ENCODE results near the gene DOP1A. TPM values are rescaled to one million over a fixed set of nuclear protein-coding genes. Genes with fewer than 3 reads are reported as not detected.

The DOP1A gene
- total and polyA plus RNA-seq, 2 of the 13 experiments (the other 11 are each of a cell fraction or from before 2014, with no cell fraction given) = 5.2 to 16.7 TPM

DNA sequence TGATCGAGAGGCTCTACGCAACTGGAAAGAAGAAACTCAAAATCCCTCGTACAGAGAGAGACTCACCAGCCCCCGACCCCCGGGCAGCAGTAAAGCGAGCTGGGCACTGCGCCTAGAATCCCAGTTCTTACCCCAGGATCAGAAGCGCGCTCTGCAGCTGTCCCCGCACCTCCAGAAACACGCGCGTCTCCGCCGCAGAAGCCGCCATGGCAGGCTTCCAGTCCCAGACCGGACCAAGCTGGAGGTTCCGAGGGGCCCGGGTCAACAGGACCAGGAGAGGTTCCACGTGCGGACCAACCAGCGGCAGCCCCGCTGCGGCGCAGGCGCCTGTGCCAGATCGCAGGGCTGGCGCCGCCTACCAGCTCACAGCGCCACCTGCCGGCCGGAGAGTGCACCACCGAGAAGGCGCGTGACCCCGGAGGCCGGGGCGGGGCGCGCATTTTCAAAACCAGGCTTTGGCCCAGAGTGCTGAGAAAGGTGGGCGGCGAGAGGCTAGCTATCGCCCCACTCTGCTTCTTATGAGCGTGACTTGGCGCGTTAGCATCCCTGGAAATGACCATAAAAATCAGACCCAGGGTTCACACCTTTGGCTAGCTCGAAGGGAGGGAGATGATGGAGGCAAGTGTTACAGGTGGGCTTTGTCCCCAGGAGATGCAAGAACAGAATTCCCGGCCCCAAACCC is 1.8 kb upstream of the DOP1A start, which contains the start of gene UBE3D (continued):
- TF ChIP-seq DR1 (CRISPR knock-in tag; IDR thresholded peaks at IDR 0.05) = peak; percentile 74; the same call in 1 of the 2 replicates
- peak; percentile 91 for TF ChIP-seq ZNF543 (CRISPR knock-in tag; IDR thresholded peaks at IDR 0.05)
- no peak for TF ChIP-seq SCMH1 (CRISPR knock-in tag; IDR thresholded peaks at IDR 0.05; ENCODE audit: borderline replicate concordance)
- peak; percentile 69; the same call in 1 of the 2 replicates for TF ChIP-seq GATA4 (IDR thresholded peaks at IDR 0.05; ENCODE audit: borderline replicate concordance, low read depth)
- TF ChIP-seq RBM39 (IDR thresholded peaks at IDR 0.05; ENCODE audit: low read depth, low read length, poor library complexity, severe bottlenecking) = peak; percentile 60
- TF ChIP-seq SKI (IDR thresholded peaks at IDR 0.05; ENCODE audit: partially characterized antibody) = no peak
- TF ChIP-seq CSRNP1 (CRISPR knock-in tag; IDR thresholded peaks at IDR 0.05) = peak; percentile 95
- TF ChIP-seq ZBTB46 (CRISPR knock-in tag; IDR thresholded peaks at IDR 0.05; ENCODE audit: borderline replicate concordance) = 0 out of 2 replicates have a peak, but pooled peaks have one; percentile 42
- TF ChIP-seq SRSF9 (IDR thresholded peaks at IDR 0.05; ENCODE audit: borderline replicate concordance, insufficient read depth, low read depth, low read length, poor library complexity, severe bottlenecking) = no peak
- TF ChIP-seq ZBTB33 (CRISPR knock-in tag; IDR thresholded peaks at IDR 0.05) = peak; percentile 53; the same call in 1 of the 2 replicates
- peak; percentile 82; the same call in 1 of the 2 replicates for TF ChIP-seq ZNF510 (CRISPR knock-in tag; IDR thresholded peaks at IDR 0.05; ENCODE audit: low read depth)
- TF ChIP-seq ZNF749 (CRISPR knock-in tag; IDR thresholded peaks at IDR 0.05; ENCODE audit: borderline replicate concordance) = no peak
- peak; percentile 88; the same call in 1 of the 2 replicates for TF ChIP-seq ZNF34 (CRISPR knock-in tag; IDR thresholded peaks at IDR 0.05; ENCODE audit: borderline replicate concordance)
- peak; percentile 79; the same call in 1 of the 2 replicates for TF ChIP-seq SIN3A (IDR thresholded peaks at IDR 0.05; ENCODE audit: borderline replicate concordance, low read depth, low read length)
- no peak for TF ChIP-seq JARID2 (CRISPR knock-in tag; IDR thresholded peaks at IDR 0.05; ENCODE audit: insufficient replicate concordance)
- TF ChIP-seq ZNF652 (CRISPR knock-in tag; IDR thresholded peaks at IDR 0.05; ENCODE audit: borderline replicate concordance, low read depth) = no peak
- peak; percentile 20; the same call in 1 of the 2 replicates for TF ChIP-seq ZNF460 (CRISPR knock-in tag; IDR thresholded peaks at IDR 0.05; ENCODE audit: borderline replicate concordance)
- TF ChIP-seq ZNF660 (CRISPR knock-in tag; IDR thresholded peaks at IDR 0.05; ENCODE audit: borderline replicate concordance, low read depth) = no peak
- peak; percentile 64; the same call in 1 of the 2 replicates for TF ChIP-seq HOXA5 (CRISPR knock-in tag; IDR thresholded peaks at IDR 0.05)
- peak; percentile 72 for TF ChIP-seq REL (CRISPR knock-in tag; conservative IDR thresholded peaks at IDR 0.05)
- no peak for TF ChIP-seq NR2F2 (IDR thresholded peaks at IDR 0.05; ENCODE audit: borderline replicate concordance, low read depth)
- 0 out of 2 replicates have a peak, but pooled peaks have one; percentile 37 for TF ChIP-seq MEIS2 (CRISPR knock-in tag; IDR thresholded peaks at IDR 0.05)
